ENCODE results near the gene PARS2. TPM values are rescaled to one million over a fixed set of nuclear protein-coding genes. Genes with fewer than 3 reads are reported as not detected.
A peak's percentile ranks its signal among the peaks of the same experiment; 100 is the strongest.

Gene PARS2
- total RNA-seq: 1 to 10 TPM; 3.9 to 4.4 TPM
- polyA plus RNA-seq (ENCODE audit: insufficient read length in 6 of 6): 1 to 10 TPM; 5.1 to 6.1 (median 5.5) TPM
- long read RNA-seq, donor 1, transcript PARS2-201 (2 exons, 2,347 nt): major isoform, 8 of 8 reads
- long read RNA-seq, donor 1, partial matches to known transcripts: 0 of 8 reads
- long read RNA-seq, donor 1, other reads (novel, unspliced or antisense): 0 of 8 reads
- long read RNA-seq, donor 2, partial matches to known transcripts: 0 of 3 reads
- long read RNA-seq, donor 2, other reads (novel, unspliced or antisense): 0 of 3 reads
- long read RNA-seq, donor 3, partial matches to known transcripts: 5 of 7 reads
- long read RNA-seq, donor 3, other reads (novel, unspliced or antisense): 0 of 7 reads
- long read RNA-seq, donor 4, partial matches to known transcripts: 0 of 4 reads
- long read RNA-seq, donor 4, other reads (novel, unspliced or antisense): 0 of 4 reads
- long read RNA-seq, donor 5, partial matches to known transcripts: 0 of 3 reads
- long read RNA-seq, donor 5, other reads (novel, unspliced or antisense): 0 of 3 reads
- long read RNA-seq, donor 6, partial matches to known transcripts: 0 of 3 reads
- long read RNA-seq, donor 6, other reads (novel, unspliced or antisense): 0 of 3 reads
- long read RNA-seq, donor 7, partial matches to known transcripts: 0 of 1 reads
- long read RNA-seq, donor 7, other reads (novel, unspliced or antisense): 0 of 1 reads
- long read RNA-seq, donor 8, partial matches to known transcripts: 0 of 4 reads
- long read RNA-seq, donor 8, other reads (novel, unspliced or antisense): 0 of 4 reads
- long read RNA-seq, donor 9: 0 reads
- long read RNA-seq, donor 10, partial matches to known transcripts: 0 of 4 reads
- long read RNA-seq, donor 10, other reads (novel, unspliced or antisense): 0 of 4 reads
- long read RNA-seq, donor 11, partial matches to known transcripts: 0 of 3 reads
- long read RNA-seq, donor 11, other reads (novel, unspliced or antisense): 0 of 3 reads
- long read RNA-seq, donor 12, transcript PARS2-201 (2 exons, 2,347 nt): major isoform, 5 of 5 reads
- long read RNA-seq, donor 12, partial matches to known transcripts: 0 of 5 reads
- long read RNA-seq, donor 12, other reads (novel, unspliced or antisense): 0 of 5 reads

- no peak for TF ChIP-seq CTCF (IDR thresholded peaks at IDR 0.05)
- ATAC-seq (peak; percentile 99), DNase-seq (peak; percentile 97 to 100 (median 98))
- Histone ChIP-seq H3K36me3 (no peaks in the 10 kb centered on the region), H3K9me3 (no peaks in the 10 kb centered on the region), H3K27ac (peak within 1 kb of the TSS; percentile 60 to 74), H3K4me3 (peak within 1 kb of the TSS; percentile 78 to 88), H3K4me1 (peaks cover 5 to 16% of the 10 kb centered on the region in 2 donors), H3K27me3 (no peaks in the 10 kb centered on the region)
- intact Hi-C loops (cut with DNase I): no loop called here
Observed at GRCh38 chr1:54764133-54764921, at the start of gene PARS2. Gene PARS2, minus strand, starts transcription at chr1:54764523. Its CDS starts 5,362 bp downstream, at chr1:54759161.

GRCh38 chr1:54814126-54814498, 49.8 kb upstream of the PARS2 start:
- no peak for TF ChIP-seq CTCF (IDR thresholded peaks at IDR 0.05)
- Histone ChIP-seq H3K27ac (no peak overlapping the region), H3K4me3 (no peak overlapping the region), H3K36me3 (no peaks in the 10 kb centered on the region), H3K4me1 (no peaks in the 10 kb centered on the region), H3K9me3 (no peaks in the 10 kb centered on the region), H3K27me3 (peaks cover 0 to 4% of the 10 kb centered on the region in 2 donors)
- DNase-seq (no peak), ATAC-seq (no peak)
- intact Hi-C loops (cut with DNase I): loop anchor here in 1 of 2 donors (10.0 kb wide), 1 partner anchor 139 kb away; no protein-coding TSS in a partner anchor

GRCh38 chr1:54813485-54814125, 49.3 kb upstream of the PARS2 start:
- Histone ChIP-seq H3K36me3 (no peaks in the 10 kb centered on the region), H3K27me3 (peaks cover 0 to 4% of the 10 kb centered on the region in 2 donors), H3K4me1 (no peaks in the 10 kb centered on the region), H3K27ac (no peak overlapping the region), H3K9me3 (no peaks in the 10 kb centered on the region), H3K4me3 (no peak overlapping the region)
- ATAC-seq (no peak), DNase-seq (peak in 1 of 4 donors; percentile 11)
- TF ChIP-seq CTCF (IDR thresholded peaks at IDR 0.05): no peak
- intact Hi-C loops (cut with DNase I): loop anchor here in 1 of 2 donors (10.0 kb wide), 1 partner anchor 139 kb away; no protein-coding TSS in a partner anchor

GRCh38 chr1:54812801-54813484, 48.6 kb upstream of the PARS2 start:
- no peak for ATAC-seq
- intact Hi-C loops (cut with DNase I): loop anchor here in 1 of 2 donors (10.0 kb wide), 1 partner anchor 138 kb away; no protein-coding TSS in a partner anchor
- H3K27me3 ChIP-seq: peaks cover 0 to 4% of the 10 kb centered on the region in 2 donors

More at GRCh38 chr1:54812801-54813484, 48.6 kb upstream of the PARS2 start:
- Histone ChIP-seq H3K4me1 (no peaks in the 10 kb centered on the region), H3K27ac (no peak overlapping the region), H3K9me3 (no peaks in the 10 kb centered on the region), H3K36me3 (no peaks in the 10 kb centered on the region), H3K4me3 (no peak overlapping the region)
- no peak for TF ChIP-seq CTCF (IDR thresholded peaks at IDR 0.05)
- DNase-seq: peak in 1 of 4 donors; percentile 3
